ENCODE measurements around the gene DLGAP1.

The DLGAP1 gene

DNA sequence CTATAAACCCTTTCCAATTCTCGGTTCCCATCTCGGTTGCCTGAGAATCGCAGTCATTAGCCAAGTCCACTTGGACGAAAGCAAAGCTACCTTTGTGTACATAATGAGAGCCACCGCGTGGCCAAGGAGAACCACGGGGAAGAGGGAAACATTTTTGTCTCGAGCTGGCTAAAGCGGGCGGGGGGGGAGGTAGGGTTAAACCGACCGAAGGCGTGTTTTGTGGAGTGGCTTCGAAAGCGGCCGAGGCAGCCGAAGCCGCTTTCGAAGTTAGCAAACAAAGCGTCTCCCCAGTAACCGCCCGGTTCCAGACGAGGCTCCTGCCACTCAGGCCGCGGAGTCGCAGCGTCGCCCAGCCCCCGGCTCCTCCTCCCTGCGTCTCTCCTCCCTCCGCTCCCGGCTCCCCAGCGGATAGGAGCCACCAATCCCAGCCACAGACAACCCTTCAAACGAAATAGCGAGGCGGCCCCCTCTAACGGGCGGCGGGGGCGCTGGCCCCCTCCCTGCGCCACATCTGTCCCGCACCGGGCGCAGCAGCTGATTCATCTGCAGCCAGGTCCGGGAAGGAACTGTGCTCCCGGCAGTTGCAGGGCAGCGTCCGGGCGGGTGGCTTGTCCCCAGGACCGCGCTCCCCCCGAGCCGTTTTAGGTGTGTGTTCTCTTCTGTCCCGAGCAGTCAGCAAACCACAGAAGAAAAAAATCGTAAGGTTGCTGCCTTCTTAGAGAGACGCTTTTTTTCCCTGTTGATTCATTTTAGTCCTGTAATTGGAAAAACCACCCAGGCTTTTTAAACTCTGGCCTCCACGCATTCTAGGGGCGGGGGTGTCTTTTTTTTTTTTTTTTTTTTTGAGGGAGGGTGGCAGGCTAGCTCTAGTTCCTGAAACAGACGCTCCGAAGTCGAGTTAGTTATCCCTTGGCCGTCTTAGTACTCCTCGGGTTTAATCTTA, 1006.9 kb downstream of the DLGAP1 start:
- peak; percentile 89 for DNase-seq (ENCODE audit: low read depth)
- TF ChIP-seq, protein P1, sequence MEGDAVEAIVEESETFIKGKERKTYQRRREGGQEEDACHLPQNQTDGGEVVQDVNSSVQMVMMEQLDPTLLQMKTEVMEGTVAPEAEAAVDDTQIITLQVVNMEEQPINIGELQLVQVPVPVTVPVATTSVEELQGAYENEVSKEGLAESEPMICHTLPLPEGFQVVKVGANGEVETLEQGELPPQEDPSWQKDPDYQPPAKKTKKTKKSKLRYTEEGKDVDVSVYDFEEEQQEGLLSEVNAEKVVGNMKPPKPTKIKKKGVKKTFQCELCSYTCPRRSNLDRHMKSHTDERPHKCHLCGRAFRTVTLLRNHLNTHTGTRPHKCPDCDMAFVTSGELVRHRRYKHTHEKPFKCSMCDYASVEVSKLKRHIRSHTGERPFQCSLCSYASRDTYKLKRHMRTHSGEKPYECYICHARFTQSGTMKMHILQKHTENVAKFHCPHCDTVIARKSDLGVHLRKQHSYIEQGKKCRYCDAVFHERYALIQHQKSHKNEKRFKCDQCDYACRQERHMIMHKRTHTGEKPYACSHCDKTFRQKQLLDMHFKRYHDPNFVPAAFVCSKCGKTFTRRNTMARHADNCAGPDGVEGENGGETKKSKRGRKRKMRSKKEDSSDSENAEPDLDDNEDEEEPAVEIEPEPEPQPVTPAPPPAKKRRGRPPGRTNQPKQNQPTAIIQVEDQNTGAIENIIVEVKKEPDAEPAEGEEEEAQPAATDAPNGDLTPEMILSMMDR (IDR thresholded peaks at IDR 0.05; ENCODE audit: insufficient read depth, low read depth, low read length, missing control alignments) = no peak
- H3K4me3 ChIP-seq (ENCODE audit: low read depth, low read length) = peak overlapping the region; percentile 78

DNA sequence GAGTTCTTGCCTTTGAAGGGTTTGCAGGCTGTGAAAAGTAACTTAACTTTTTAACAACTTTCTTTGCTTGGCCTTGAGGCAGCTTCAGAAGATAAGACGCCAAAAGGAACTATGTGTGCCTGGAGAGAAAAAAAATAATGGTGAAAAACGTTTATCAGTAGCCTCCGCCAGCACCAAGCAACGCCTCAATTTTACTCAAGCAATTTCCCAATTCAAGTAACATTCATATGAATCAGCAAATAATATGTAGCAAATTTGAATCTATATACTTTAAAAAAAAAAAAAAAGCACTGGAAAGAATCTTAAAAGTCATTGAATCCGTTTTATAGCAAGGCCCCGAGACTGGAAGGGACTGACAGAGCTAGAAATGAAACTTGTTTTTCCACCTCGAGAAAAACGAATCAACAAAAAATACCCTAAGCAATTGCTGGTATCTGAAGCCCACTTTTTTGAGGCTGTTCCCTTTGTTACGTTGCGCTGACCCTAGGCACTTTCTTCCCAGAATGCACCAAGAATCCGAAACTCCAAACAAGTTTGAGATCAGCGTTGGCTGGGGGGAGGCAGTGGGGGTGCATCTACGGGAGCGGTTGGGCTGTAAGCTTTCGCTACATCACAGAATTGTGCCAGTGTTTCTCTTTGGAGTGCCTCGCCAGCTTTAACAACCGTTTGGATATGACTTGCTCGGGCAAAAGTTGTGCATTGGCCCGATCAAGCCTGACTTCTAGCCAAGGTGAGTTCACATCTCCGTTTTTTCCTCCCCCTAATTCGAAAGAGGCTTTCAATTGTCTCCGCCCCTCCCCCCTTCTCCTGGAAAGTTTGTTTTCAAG, 1007.8 kb downstream of the DLGAP1 start:
- TF ChIP-seq, protein P1 (IDR thresholded peaks at IDR 0.05; ENCODE audit: insufficient read depth, low read depth, low read length, missing control alignments) = no peak
- no peak for DNase-seq (ENCODE audit: low read depth)

More for the DNA sequence above, 1007.8 kb downstream of the DLGAP1 start:
- peak overlapping the region; percentile 78 for H3K4me3 ChIP-seq (ENCODE audit: low read depth, low read length)
